K562 (cell line): ENCODE measurements around the gene YOD1.

Source experiments
- MTA1 ChIP-seq: fragments of 450-650 bp; IDR thresholded peaks from 2 replicates; pipeline ENCODE4 v1.6.1; 2017; ENCODE audit warnings: borderline replicate concordance
- MYNN ChIP-seq, 2 experiments: sonication (generic); formaldehyde crosslinking in 1 of 2; IDR thresholded peaks; 2 replicates each; pipeline versions ENCODE4 v1.5.0 to v1.6.1; 2016 to 2020; ENCODE audit warnings: antibody characterized with exemption in 1 of 2, missing genetic modification reagents in 1 of 2
- NCOA4 ChIP-seq: fragments of 450-650 bp; IDR thresholded peaks from 2 replicates; pipeline ENCODE4 v1.6.1; 2018; ENCODE audit warnings: mild to moderate bottlenecking; ENCODE audit not compliant: partially characterized antibody
- POLR2A ChIP-seq: fragments of 450-650 bp; conservative IDR thresholded peaks from 2 replicates; pipeline ENCODE4 v1.6.1; 2016
- POLR2AphosphoS5 ChIP-seq: IDR thresholded peaks from 2 replicates; pipeline ENCODE4 v1.6.1; 2011; ENCODE audit warnings: mild to moderate bottlenecking, low read depth, low read length, moderate library complexity; ENCODE audit not compliant: control insufficient read depth, insufficient read depth
- U2AF1 ChIP-seq: fragments of 200-400 bp; formaldehyde crosslinking; optimal IDR thresholded peaks from 2 replicates; pipeline ENCODE3; 2017; ENCODE audit warnings: mild to moderate bottlenecking, low read depth, low read length, moderate library complexity
- ZNF224 ChIP-seq: sonication (generic); formaldehyde crosslinking; IDR thresholded peaks from 2 replicates; pipeline ENCODE4 v1.8.0; 2022; ENCODE audit warnings: mild to moderate bottlenecking, missing genetic modification reagents

DNA sequence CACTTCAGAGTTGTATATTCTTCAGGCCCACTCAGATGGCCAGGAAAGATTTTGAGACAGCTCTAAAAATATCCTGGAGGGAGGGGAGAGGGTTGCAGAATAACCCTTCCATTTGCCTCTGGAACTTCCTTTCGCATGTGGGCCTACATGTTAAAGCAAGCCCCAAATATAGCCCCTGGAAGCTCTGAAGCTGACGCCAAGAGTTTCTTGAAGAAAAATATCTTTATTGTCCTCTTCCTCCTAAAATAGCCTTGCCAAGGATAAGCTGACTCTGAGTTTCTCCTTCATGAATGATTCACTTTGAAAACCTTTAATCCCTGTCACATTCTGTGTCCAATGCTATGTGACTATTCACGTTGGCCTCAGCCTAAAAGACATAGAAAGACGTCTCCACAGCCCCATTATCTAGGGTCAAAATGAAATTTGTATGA, 24.9 kb downstream of the YOD1 start:
- TF ChIP-seq POLR2A (no peak), ZNF224 (CRISPR knock-in tag) (no peak), POLR2AphosphoS5 (no peak), NCOA4 (no peak), U2AF1 (no peak), MYNN (IDR thresholded peaks at IDR 0.05) (no peak), MYNN (CRISPR knock-in tag; IDR thresholded peaks at IDR 0.05) (no peak), MTA1 (no peak)
